ENCODE data around the gene ZNF629. TPM values are rescaled to one million over a fixed set of nuclear protein-coding genes. Genes with fewer than 3 reads are reported as not detected.

The ZNF629 gene
- polyA plus RNA-seq, 4 donors: 25.7 to 29.5 (median 27.2) TPM

Other genes with a start within 250 kb of the ZNF629 start
- 10 to 100 TPM in 3 of 4 donors, 1 to 10 TPM in 1; 9.4 to 18.6 (median 15.0) TPM for gene ZNF764, start 228.8 kb downstream of the ZNF629 start, polyA plus RNA-seq (ENCODE audit: insufficient read length in 4 of 4)
- gene ZNF688, start 215.5 kb downstream of the ZNF629 start, polyA plus RNA-seq (ENCODE audit: insufficient read length in 4 of 4): 10 to 100 TPM; 11.3 to 18.5 (median 15.8) TPM
- 10 to 100 TPM; 17.5 to 36.5 (median 27.8) TPM for gene ZNF785, start 201.5 kb downstream of the ZNF629 start, polyA plus RNA-seq (ENCODE audit: insufficient read length in 4 of 4)
- 10 to 100 TPM; 12.8 to 16.0 (median 14.4) TPM for gene ZNF689, start 176.8 kb downstream of the ZNF629 start, polyA plus RNA-seq (ENCODE audit: insufficient read length in 4 of 4)
- 10 to 100 TPM; 38.2 to 54.8 (median 46.0) TPM for gene PRR14, start 136.2 kb downstream of the ZNF629 start, polyA plus RNA-seq (ENCODE audit: insufficient read length in 4 of 4)
- gene FBRS, start 128.8 kb downstream of the ZNF629 start, polyA plus RNA-seq (ENCODE audit: insufficient read length in 4 of 4): 10 to 100 TPM; 39.7 to 97.0 (median 67.1) TPM
- gene SRCAP, start 88.0 kb downstream of the ZNF629 start, polyA plus RNA-seq (ENCODE audit: insufficient read length in 4 of 4): 10 to 100 TPM; 23.0 to 62.5 (median 37.3) TPM
- gene PHKG2, start 38.8 kb downstream of the ZNF629 start, polyA plus RNA-seq (ENCODE audit: insufficient read length in 4 of 4): 10 to 100 TPM; 22.9 to 44.4 (median 33.9) TPM
- 10 to 100 TPM in 2 of 4 donors, 1 to 10 TPM in 2; 7.8 to 12.1 (median 10.2) TPM for gene CFAP119, start 25.1 kb downstream of the ZNF629 start, polyA plus RNA-seq (ENCODE audit: insufficient read length in 4 of 4)
- 100 to 1,000 TPM; 112 to 130 (median 120) TPM for gene RNF40, start 24.9 kb downstream of the ZNF629 start, polyA plus RNA-seq (ENCODE audit: insufficient read length in 4 of 4)
- gene BCL7C, start 106.9 kb upstream of the ZNF629 start, polyA plus RNA-seq (ENCODE audit: insufficient read length in 4 of 4): 10 to 100 TPM; 38.4 to 57.2 (median 44.5) TPM
- 1 to 10 TPM; 6.2 to 9.8 (median 7.7) TPM for gene CTF1, start 109.4 kb upstream of the ZNF629 start, polyA plus RNA-seq (ENCODE audit: insufficient read length in 4 of 4)
- gene FBXL19, start 136.4 kb upstream of the ZNF629 start, polyA plus RNA-seq (ENCODE audit: insufficient read length in 4 of 4): 10 to 100 TPM; 16.3 to 38.8 (median 27.4) TPM
- gene ORAI3, start 161.9 kb upstream of the ZNF629 start, polyA plus RNA-seq (ENCODE audit: insufficient read length in 4 of 4): 10 to 100 TPM; 18.7 to 22.5 (median 20.3) TPM
- 10 to 100 TPM; 15.3 to 23.3 (median 18.6) TPM for gene SETD1A, start 170.5 kb upstream of the ZNF629 start, polyA plus RNA-seq (ENCODE audit: insufficient read length in 4 of 4)
- 10 to 100 TPM in 2 of 4 donors, 1 to 10 TPM in 2; 7.2 to 12.0 (median 9.4) TPM for gene HSD3B7, start 198.0 kb upstream of the ZNF629 start, polyA plus RNA-seq (ENCODE audit: insufficient read length in 4 of 4)
- gene STX1B, start 223.4 kb upstream of the ZNF629 start, polyA plus RNA-seq (ENCODE audit: insufficient read length in 4 of 4): 1 to 10 TPM in 3 of 4 donors, under 1 TPM in 1; 0.73 to 3.0 (median 1.8) TPM
- gene STX4, start 246.4 kb upstream of the ZNF629 start, polyA plus RNA-seq (ENCODE audit: insufficient read length in 4 of 4): 10 to 100 TPM; 35.6 to 44.6 (median 41.2) TPM